H1 (cell line): Measurements from ENCODE around the gene TAS2R50. TPM values are rescaled to one million over a fixed set of nuclear protein-coding genes. Genes with fewer than 3 reads are reported as not detected.

ENCODE experiments used
- CTCF ChIA-PET: fragments of 300-600 bp; sonication (Branson Sonifier 250); formaldehyde crosslinking; loops from one replicate; lab custom pipeline; 2021; ENCODE audit not compliant: partially characterized antibody; lab: Charles Lee
- POLR2A ChIA-PET: fragments of 300-600 bp; sonication (Branson Sonifier 250); formaldehyde crosslinking; loops from one replicate; lab custom pipeline; 2021; ENCODE audit warnings: inconsistent platforms; ENCODE audit not compliant: partially characterized antibody; lab: Charles Lee
- DNase-seq, 2 experiments: peaks; one replicate each; pipeline versions ENCODE4 v3.0.0 to v3.0.0-alpha.2; 2010 to 2022; ENCODE audit warnings: low spot score in 2 of 2, low read depth in 1 of 2, mixed read lengths in 1 of 2
- FAIRE-seq: peaks from 2 replicates; lab custom pipeline; 2011; peaks lifted over from hg19 to GRCh38; lab: Jason Lieb, UNC
- H2AFZ ChIP-seq: 2 replicates; pipeline ENCODE4 v1.8.1; 2012; ENCODE audit warnings: low read length, inconsistent platforms
- H2AK5ac ChIP-seq: 2 replicates; pipeline ENCODE4 v1.6.1; 2013; ENCODE audit warnings: low read depth, low read length
- H2BK120ac ChIP-seq: replicated peaks from 2 replicates; pipeline ENCODE3; 2013; ENCODE audit warnings: low read depth, low read length, inconsistent platforms
- H2BK12ac ChIP-seq: 2 replicates; pipeline ENCODE4 v1.6.1; 2013; ENCODE audit warnings: low read depth, low read length
- H2BK15ac ChIP-seq: 2 replicates; pipeline ENCODE4 v1.6.1; 2013; ENCODE audit warnings: low read length
- H2BK20ac ChIP-seq: 2 replicates; pipeline ENCODE4 v1.6.1; 2013; ENCODE audit warnings: low read length
- H2BK5ac ChIP-seq: 2 replicates; pipeline ENCODE4 v1.6.1; 2013; ENCODE audit warnings: low read depth, low read length
- H3K14ac ChIP-seq: 2 replicates; pipeline ENCODE4 v1.6.1; 2013; ENCODE audit warnings: inconsistent platforms; ENCODE audit not compliant: insufficient read length
- H3K18ac ChIP-seq: 2 replicates; pipeline ENCODE4 v1.6.1; 2013; ENCODE audit warnings: low read length; ENCODE audit errors: extremely low read depth
- H3K23ac ChIP-seq: 2 replicates; pipeline ENCODE4 v1.6.1; 2013; ENCODE audit warnings: inconsistent platforms; ENCODE audit not compliant: insufficient read length
- H3K23me2 ChIP-seq: 2 replicates; pipeline ENCODE4 v1.6.1; 2013; ENCODE audit warnings: low read depth, low read length
- H3K27ac ChIP-seq: 2 replicates; pipeline ENCODE4 v1.6.1; 2011; ENCODE audit warnings: low read depth, low read length, inconsistent platforms
- H3K27me3 ChIP-seq, 4 experiments: replicated peaks in 1 of 4; 1 replicate in 1 of 4; 2 replicates in 3 of 4; pipeline versions ENCODE4 v1.6.1 to v1.8.1; 2011 to 2013; ENCODE audit warnings: low read length in 3 of 4, mild to moderate bottlenecking in 3 of 4, inconsistent platforms in 2 of 4, mixed read lengths in 2 of 4, moderate library complexity in 1 of 4; ENCODE audit not compliant: control insufficient read depth in 3 of 4, insufficient read depth in 3 of 4; ENCODE audit errors: extremely low read depth in 1 of 4
- H3K36me3 ChIP-seq, 4 experiments: 2 replicates each; pipeline versions ENCODE4 v1.6.1 to v1.8.1; 2011 to 2013; ENCODE audit warnings: mild to moderate bottlenecking in 4 of 4, low read length in 3 of 4, moderate library complexity in 2 of 4, control low read depth in 1 of 4, inconsistent platforms in 1 of 4; ENCODE audit not compliant: insufficient read depth in 4 of 4, control insufficient read depth in 2 of 4
- H3K4ac ChIP-seq: replicated peaks from 2 replicates; pipeline ENCODE3; 2013; ENCODE audit warnings: low read length, low read depth, mixed read lengths, inconsistent platforms; ENCODE audit not compliant: insufficient read length
- H3K4me1 ChIP-seq, 4 experiments: replicated peaks in 1 of 4; 1 replicate in 1 of 4; 2 replicates in 3 of 4; pipeline versions ENCODE4 v1.6.1 to v1.8.1; 2011 to 2013; ENCODE audit warnings: low read length in 3 of 4, inconsistent platforms in 2 of 4, mixed read lengths in 1 of 4; ENCODE audit not compliant: insufficient read depth in 4 of 4, control insufficient read depth in 3 of 4
- H3K4me2 ChIP-seq, 2 experiments: 2 replicates each; pipeline versions ENCODE4 v1.6.1 to v1.8.1; 2011 to 2013; ENCODE audit warnings: low read depth in 2 of 2, low read length in 2 of 2, control low read depth in 1 of 2, inconsistent platforms in 1 of 2, mild to moderate bottlenecking in 1 of 2; ENCODE audit not compliant: insufficient read depth in 1 of 2
- H3K4me3 ChIP-seq, 4 experiments: fragments of 200-600, 300-600 bp in 1 of 4; sonication (generic), shearing (Covaris generic), sonication (Bioruptor Twin) in 1 of 4; 2 replicates each; pipeline versions ENCODE4 v1.5.1 to v1.8.1; 2011 to 2016; ENCODE audit warnings: low read length in 4 of 4, low read depth in 3 of 4, control low read depth in 2 of 4, inconsistent platforms in 2 of 4, mild to moderate bottlenecking in 2 of 4, mixed read lengths in 1 of 4, moderate library complexity in 1 of 4; ENCODE audit not compliant: insufficient read depth in 2 of 4; ENCODE audit errors: extremely low read depth in 1 of 4
- H3K56ac ChIP-seq: replicated peaks from 2 replicates; pipeline ENCODE3; 2013; ENCODE audit warnings: low read depth, mild to moderate bottlenecking, mixed read lengths, low read length, inconsistent platforms; ENCODE audit not compliant: insufficient read length
- H3K79me1 ChIP-seq: 2 replicates; pipeline ENCODE4 v1.6.1; 2013; ENCODE audit warnings: low read depth, low read length, control low read depth
- H3K79me2 ChIP-seq, 2 experiments: 2 replicates each; pipeline versions ENCODE4 v1.6.1 to v1.8.1; 2012 to 2013; ENCODE audit warnings: low read length in 2 of 2, mild to moderate bottlenecking in 2 of 2, inconsistent platforms in 1 of 2; ENCODE audit not compliant: insufficient read depth in 2 of 2, control insufficient read depth in 1 of 2
- H3K9ac ChIP-seq, 4 experiments: replicated peaks in 1 of 4; 1 replicate in 1 of 4; 2 replicates in 3 of 4; pipeline versions ENCODE4 v1.6.1 to v1.8.1; 2011 to 2013; ENCODE audit warnings: low read depth in 3 of 4, low read length in 3 of 4, control low read depth in 2 of 4, mild to moderate bottlenecking in 2 of 4, moderate library complexity in 2 of 4, inconsistent platforms in 1 of 4; ENCODE audit errors: extremely low read depth in 1 of 4
- H3K9me3 ChIP-seq, 2 experiments: 2 replicates each; pipeline versions ENCODE4 v1.6.1 to v1.8.1; 2012 to 2013; ENCODE audit warnings: mild to moderate bottlenecking in 2 of 2, moderate library complexity in 2 of 2, control low read depth in 1 of 2, inconsistent platforms in 1 of 2, low read depth in 1 of 2, low read length in 1 of 2, mixed read lengths in 1 of 2; ENCODE audit not compliant: insufficient read depth in 2 of 2
- H4K20me1 ChIP-seq, 2 experiments: replicated peaks in 1 of 2; 2 replicates each; pipeline versions ENCODE3 to v1.8.1; 2011 to 2013; ENCODE audit warnings: inconsistent platforms in 2 of 2, low read length in 2 of 2, mild to moderate bottlenecking in 1 of 2; ENCODE audit not compliant: insufficient read depth in 2 of 2, control insufficient read depth in 1 of 2
- H4K5ac ChIP-seq: 2 replicates; pipeline ENCODE4 v1.6.1; 2013; ENCODE audit warnings: low read length, low read depth, mixed read lengths, inconsistent platforms; ENCODE audit not compliant: insufficient read length
- H4K8ac ChIP-seq: 2 replicates; pipeline ENCODE4 v1.8.0; 2013; ENCODE audit warnings: mild to moderate bottlenecking, moderate library complexity, low read length, inconsistent platforms; ENCODE audit not compliant: insufficient read depth; ENCODE audit errors: extremely low read depth
- H4K91ac ChIP-seq: replicated peaks from 2 replicates; pipeline ENCODE3; 2013; ENCODE audit warnings: low read length, mixed read lengths, inconsistent platforms; ENCODE audit not compliant: insufficient read length
- BACH1 ChIP-seq: IDR thresholded peaks from 2 replicates; pipeline ENCODE4 v1.6.1; 2012; ENCODE audit warnings: low read length, improper control_type of control experiment
- CTCF ChIP-seq, 3 experiments: IDR thresholded peaks; 1 replicate in 2 of 3; 2 replicates in 1 of 3; pipeline versions ENCODE4 v1.5.1 to v1.6.1; 2011; ENCODE audit warnings: low read length in 3 of 3, mild to moderate bottlenecking in 3 of 3, inconsistent platforms in 2 of 3, low read depth in 1 of 3, moderate library complexity in 1 of 3; ENCODE audit not compliant: insufficient read depth in 1 of 3; ENCODE audit errors: control extremely low read depth in 1 of 3
- MAX ChIP-seq: IDR thresholded peaks from 2 replicates; pipeline ENCODE4 v1.6.1; 2012; ENCODE audit warnings: inconsistent platforms
- RAD21 ChIP-seq, 2 experiments: IDR thresholded peaks in 1 of 2; conservative IDR thresholded peaks in 1 of 2; 2 replicates each; pipeline ENCODE4 v1.6.1; 2011; ENCODE audit warnings: low read depth in 2 of 2, low read length in 2 of 2, improper control_type of control experiment in 1 of 2, inconsistent platforms in 1 of 2, mild to moderate bottlenecking in 1 of 2, moderate library complexity in 1 of 2
- WGBS, 2 experiments: shearing (Covaris generic) in 1 of 2; methylation state at CpG; one replicate each; pipeline versions ENCODE4 v1.1.6 to v1.1.7; 2013 to 2015; ENCODE audit warnings: low lambda C conversion rate in 2 of 2, mixed read lengths in 2 of 2, inconsistent platforms in 1 of 2, low coverage in 1 of 2, missing lambda C conversion rate in 1 of 2; ENCODE audit not compliant: insufficient replicate concordance in 2 of 2, insufficient coverage in 1 of 2, insufficient read length in 1 of 2; ENCODE audit errors: extremely low coverage in 1 of 2, missing lambda C conversion rate in 1 of 2; 5-methylcytosine and 5-hydroxymethylcytosine counted together
- polyA plus RNA-seq, 7 experiments: library from polyadenylated mRNA; depleted of rRNA in 3 of 7; stranded (reverse) in 5 of 7; unstranded in 2 of 7; fragments of >200 nt in 5 of 7; fragments of 200-250 nt in 2 of 7; gene quantifications; 1 replicate in 5 of 7; 2 replicates in 1 of 7; 4 replicates in 1 of 7; pipeline versions ENCODE4 v1.2.1 to v1.2.3, GENCODE V29; 2011 to 2013; ENCODE audit warnings: missing spikeins in 2 of 7, mixed read lengths in 2 of 7
- total RNA-seq: library from RNA; stranded (reverse); fragmentation: NEBNext Ultra II Directional; extraction: Animal tissue kit (Norgen Biotek cat#: 25700); gene quantifications from 2 replicates; pipeline ENCODE4 v1.2.1, GENCODE V29; 2021

Gene TAS2R50
- total and polyA plus RNA-seq, 2 of the 8 experiments (the other 6 are each of a cell fraction or from before 2014, with no cell fraction given), result 0.11 to 0.50 TPM

GRCh38 chr12:11026118-11026517, 39.4 kb upstream of the TAS2R50 start:
- Histone ChIP-seq H2BK20ac (no peak overlapping the region), H2AFZ (no peak overlapping the region), H3K27me3 (peaks cover 0 to 2% (median 0%) of the 10 kb centered on the region in 4 experiments; a peak in 1 of 7 replicates), H2BK120ac (no peak overlapping the region), H4K91ac (no peak overlapping the region), H3K79me1 (no peaks in the 10 kb centered on the region), H3K4me3 (no peak overlapping the region), H3K79me2 (no peaks in the 10 kb centered on the region), H3K23ac (no peak overlapping the region), H4K8ac (no peak overlapping the region), H3K14ac (no peak overlapping the region), H4K5ac (no peak overlapping the region), H2BK12ac (no peak overlapping the region), H2AK5ac (no peak overlapping the region), H2BK5ac (no peak overlapping the region), H3K36me3 (no peaks in the 10 kb centered on the region), H2BK15ac (no peak overlapping the region), H3K9me3 (no peaks in the 10 kb centered on the region), H3K4me1 (no peaks in the 10 kb centered on the region), H3K4ac (no peak overlapping the region), H4K20me1 (peaks cover 0 to 2% of the 10 kb centered on the region in 2 experiments), H3K56ac (no peak overlapping the region), H3K27ac (no peak overlapping the region), H3K23me2 (no peaks in the 10 kb centered on the region), H3K9ac (no peak overlapping the region), H3K4me2 (no peak overlapping the region), H3K18ac (no peak overlapping the region)
- no peak for TF ChIP-seq BACH1
- no peak for TF ChIP-seq MAX
- TF ChIP-seq RAD21 (IDR thresholded peaks at IDR 0.05 in 1 of 2, conservative IDR thresholded peaks at IDR 0.05 in 1 of 2; ENCODE audit: low read depth in 2 of 2, low read length in 2 of 2), result peak; percentile 35 to 57; a peak in 3 of 4 replicates
- peak; percentile 44 to 78 (median 70) for TF ChIP-seq CTCF (IDR thresholded peaks at IDR 0.05; ENCODE audit: control extremely low read depth in 1 of 3, insufficient read depth in 1 of 3, low read depth in 1 of 3, low read length in 3 of 3)
- WGBS, 2 experiments, result 79% methylated on average over 6 of the region's 6 CpGs; no CpG with 5 or more reads in 1 of the 2 experiments
- peak; percentile 27 to 64 for DNase-seq
- POLR2A ChIA-PET, result interaction anchor here (1.7 kb wide), 1 partner anchor 145 kb away, joined by 7 read pairs; the partner anchor contains the start of gene SMIM10L1
- FAIRE-seq, result peak; percentile 19
- CTCF ChIA-PET, result interaction anchor here (0.7 to 2.3 kb wide), 17 partner anchors 9 to 723 kb away, joined by 3 to 10 read pairs (median 4); partner anchors contain the start of gene TAS2R20
